Activated T-helper 17 cell treated with anti-CD3 and anti-CD28 coated beads, Interleukin-2, amount 50 U/mL, for 72 hours (primary cell): ENCODE data around the gene FAM90A26. TPM values are rescaled to one million over a fixed set of nuclear protein-coding genes. Genes with fewer than 3 reads are reported as not detected.
"Not testable (repeated sequence)": the region's sequence is repeated elsewhere in the genome, so short reads cannot be mapped to it uniquely, and the experiment has no call there.

Source experiments
- ATAC-seq: fragments of 150-1000 bp; cut with Tn5 transposase; replicated peaks from 2 replicates; pipeline ENCODE4 v1.10.0; 2021; ENCODE audit warnings: mild to moderate bottlenecking, moderate library complexity
- H3K27ac Mint-ChIP-seq: one replicate; pipeline ENCODE4 v1.8.0; 2022; ENCODE audit warnings: mixed read lengths
- H3K27me3 Mint-ChIP-seq: one replicate; pipeline ENCODE4 v1.8.0; 2022; ENCODE audit warnings: mixed read lengths
- H3K36me3 Mint-ChIP-seq: one replicate; pipeline ENCODE4 v1.8.0; 2022; ENCODE audit warnings: low read depth, mild to moderate bottlenecking, mixed read lengths
- H3K4me1 Mint-ChIP-seq: one replicate; pipeline ENCODE4 v1.8.0; 2022; ENCODE audit warnings: mixed read lengths
- H3K4me3 Mint-ChIP-seq: one replicate; pipeline ENCODE4 v1.8.0; 2022; ENCODE audit warnings: mild to moderate bottlenecking, mixed read lengths
- H3K9me3 Mint-ChIP-seq: one replicate; pipeline ENCODE4 v1.8.0; 2022; ENCODE audit warnings: mixed read lengths
- total RNA-seq, 2 donors: library from RNA; stranded (reverse); gene quantifications; one replicate each; pipeline ENCODE4 v1.2.3, GENCODE V29; 2022

FAM90A26 gene
- total RNA-seq, 2 donors from 2014 or later: not detected

GRCh38 chr4:9151809-9152179 is 18.4 kb upstream of the FAM90A26 start:
- Mint-ChIP-seq H3K4me3 (peak overlapping the region; percentile 83), H3K27ac (peak overlapping the region; percentile 25)
- not testable (repeated sequence) for H3K36me3 Mint-ChIP-seq, H3K4me1 Mint-ChIP-seq, H3K27me3 Mint-ChIP-seq, H3K9me3 Mint-ChIP-seq, ATAC-seq

- H3K36me3 Mint-ChIP-seq, H3K27me3 Mint-ChIP-seq, H3K4me1 Mint-ChIP-seq, H3K9me3 Mint-ChIP-seq: not testable (repeated sequence)
- peak; percentile 84 for ATAC-seq
- Mint-ChIP-seq H3K27ac (peak overlapping the region; percentile 94), H3K4me3 (peak overlapping the region; percentile 83)
Measured at GRCh38 chr4:9152180-9153007, 17.8 kb upstream of the FAM90A26 start.

- Mint-ChIP-seq H3K4me3 (peak overlapping the region; percentile 83), H3K27ac (peak overlapping the region; percentile 94)
- H3K36me3 Mint-ChIP-seq, H3K4me1 Mint-ChIP-seq, H3K27me3 Mint-ChIP-seq, H3K9me3 Mint-ChIP-seq: not testable (repeated sequence)
- peak; percentile 99 for ATAC-seq
Measured at GRCh38 chr4:9153008-9153570, 17.1 kb upstream of the FAM90A26 start.

- H3K27ac Mint-ChIP-seq: peak overlapping the region; percentile 77
- not testable (repeated sequence) for H3K27me3 Mint-ChIP-seq, H3K9me3 Mint-ChIP-seq, H3K4me1 Mint-ChIP-seq, ATAC-seq, H3K36me3 Mint-ChIP-seq
- peak overlapping the region; percentile 83 for H3K4me3 Mint-ChIP-seq
Measured at GRCh38 chr4:9153571-9154157, 16.5 kb upstream of the FAM90A26 start.

- H3K4me3 Mint-ChIP-seq: peak overlapping the region; percentile 83
- not testable (repeated sequence) for H3K36me3 Mint-ChIP-seq, ATAC-seq, H3K9me3 Mint-ChIP-seq, H3K4me1 Mint-ChIP-seq, H3K27me3 Mint-ChIP-seq
- H3K27ac Mint-ChIP-seq: peak overlapping the region; percentile 80
Measured at GRCh38 chr4:9155101-9155886, 14.9 kb upstream of the FAM90A26 start.

GRCh38 chr4:9158392-9158791 is 11.8 kb upstream of the FAM90A26 start:
- ATAC-seq, H3K36me3 Mint-ChIP-seq, H3K27ac Mint-ChIP-seq, H3K4me3 Mint-ChIP-seq, H3K9me3 Mint-ChIP-seq, H3K27me3 Mint-ChIP-seq, H3K4me1 Mint-ChIP-seq: not testable (repeated sequence)

GRCh38 chr4:9160046-9160445 is 10.2 kb upstream of the FAM90A26 start:
- not testable (repeated sequence) for H3K27ac Mint-ChIP-seq, H3K4me3 Mint-ChIP-seq, H3K36me3 Mint-ChIP-seq, H3K4me1 Mint-ChIP-seq, ATAC-seq, H3K9me3 Mint-ChIP-seq, H3K27me3 Mint-ChIP-seq

- not testable (repeated sequence) for H3K27ac Mint-ChIP-seq, H3K4me3 Mint-ChIP-seq, H3K36me3 Mint-ChIP-seq, H3K9me3 Mint-ChIP-seq, ATAC-seq, H3K4me1 Mint-ChIP-seq, H3K27me3 Mint-ChIP-seq
Measured at GRCh38 chr4:9165990-9166389, 4.2 kb upstream of the FAM90A26 start.

- not testable (repeated sequence) for H3K4me3 Mint-ChIP-seq, H3K4me1 Mint-ChIP-seq, H3K36me3 Mint-ChIP-seq, H3K9me3 Mint-ChIP-seq, H3K27me3 Mint-ChIP-seq, ATAC-seq, H3K27ac Mint-ChIP-seq
Measured at GRCh38 chr4:9210357-9210756, 40.1 kb downstream of the FAM90A26 start, which contains the start of gene USP17L10. TSS of gene USP17L10 (plus strand) at chr4:9210657. CDS start at chr4:9210657, 0 bp downstream.

- not testable (repeated sequence) for ATAC-seq, H3K4me3 Mint-ChIP-seq, H3K9me3 Mint-ChIP-seq, H3K36me3 Mint-ChIP-seq, H3K27me3 Mint-ChIP-seq, H3K4me1 Mint-ChIP-seq, H3K27ac Mint-ChIP-seq
Measured at GRCh38 chr4:9214701-9215100, 44.5 kb downstream of the FAM90A26 start.

- H3K4me1 Mint-ChIP-seq, H3K9me3 Mint-ChIP-seq: not testable (repeated sequence)
Measured at GRCh38 chr4:9215105-9215504, 44.9 kb downstream of the FAM90A26 start, which contains the start of gene USP17L11. TSS of gene USP17L11 (plus strand) at chr4:9215405. CDS start at chr4:9215405, 0 bp downstream.

GRCh38 chr4:9219852-9220251 is 49.6 kb downstream of the FAM90A26 start, which contains the start of gene USP17L12:
TSS of gene USP17L12 (plus strand) at chr4:9220152. CDS start at chr4:9220152, 0 bp downstream.
- not testable (repeated sequence) for H3K4me1 Mint-ChIP-seq, H3K4me3 Mint-ChIP-seq, H3K9me3 Mint-ChIP-seq, H3K27me3 Mint-ChIP-seq, ATAC-seq, H3K36me3 Mint-ChIP-seq, H3K27ac Mint-ChIP-seq

More at GRCh38 chr4:9215105-9215504, 44.9 kb downstream of the FAM90A26 start, which contains the start of gene USP17L11:
- H3K27ac Mint-ChIP-seq, ATAC-seq, H3K4me3 Mint-ChIP-seq, H3K27me3 Mint-ChIP-seq, H3K36me3 Mint-ChIP-seq: not testable (repeated sequence)

- H3K4me3 Mint-ChIP-seq, H3K36me3 Mint-ChIP-seq, H3K27me3 Mint-ChIP-seq, ATAC-seq, H3K4me1 Mint-ChIP-seq, H3K9me3 Mint-ChIP-seq, H3K27ac Mint-ChIP-seq: not testable (repeated sequence)
Measured at GRCh38 chr4:9224596-9224995, 54.4 kb downstream of the FAM90A26 start, which contains the start of gene USP17L13. TSS of gene USP17L13 (plus strand) at chr4:9224896. CDS start at chr4:9224896, 0 bp downstream.
